IPS-11a (cell line): Measurements from ENCODE around the gene COL5A1.

Experiments used
- H3K4me3 ChIP-seq: one replicate; pipeline ENCODE4 v1.5.1; 2013; ENCODE audit warnings: low read depth, low read length, control low read depth

The COL5A1 gene

GRCh38 chr9:134886413-134886913 lies 244.9 kb downstream of the COL5A1 start:
- no peak overlapping the region for H3K4me3 ChIP-seq

DNA sequence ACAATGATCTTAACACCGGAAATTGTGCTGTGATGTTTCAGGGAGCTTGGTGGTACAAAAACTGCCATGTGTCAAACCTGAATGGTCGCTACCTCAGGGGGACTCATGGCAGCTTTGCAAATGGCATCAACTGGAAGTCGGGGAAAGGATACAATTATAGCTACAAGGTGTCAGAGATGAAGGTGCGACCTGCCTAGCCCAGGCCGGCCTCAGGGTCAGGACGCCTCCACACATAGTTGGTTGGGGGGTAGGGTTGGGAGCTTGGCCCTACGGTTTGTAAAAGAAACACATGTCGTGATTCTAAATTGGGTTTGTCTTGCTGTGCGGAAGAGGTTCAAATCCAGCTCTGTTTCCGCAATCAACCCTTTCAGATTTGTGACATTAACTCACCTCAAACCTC lies 245.6 kb downstream of the COL5A1 start:
- no peak overlapping the region for H3K4me3 ChIP-seq

- H3K4me3 ChIP-seq: no peak overlapping the region
Observed at GRCh38 chr9:134887686-134888602, 246.3 kb downstream of the COL5A1 start.

DNA sequence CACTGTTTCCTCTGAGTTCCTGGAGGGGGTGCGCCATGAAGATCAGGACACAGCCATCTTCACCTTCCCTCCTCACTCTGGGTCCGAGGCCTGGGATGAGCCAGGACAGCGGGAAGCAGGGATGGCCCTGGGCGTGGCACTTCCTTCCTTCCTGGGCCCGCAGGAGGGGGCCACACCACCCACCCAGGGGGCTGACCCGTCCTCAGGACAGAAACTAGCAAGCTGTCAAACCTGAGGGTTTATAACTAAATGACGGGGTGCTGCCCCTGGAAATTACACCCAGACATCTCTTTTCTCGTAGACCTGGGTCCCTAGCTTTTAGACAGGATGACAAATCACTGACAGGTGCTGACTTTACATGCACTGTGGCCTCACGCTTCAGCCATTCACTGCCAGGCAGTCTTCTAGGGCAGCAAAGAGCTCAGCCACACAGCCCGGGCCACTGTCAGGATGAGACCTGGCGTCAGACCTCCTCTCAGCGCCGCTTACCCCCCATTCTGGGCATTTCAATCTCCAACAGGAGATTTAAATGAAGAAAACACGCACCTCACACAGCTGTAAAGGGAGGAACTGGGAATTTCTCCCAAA lies 247.1 kb downstream of the COL5A1 start:
- H3K4me3 ChIP-seq: no peak overlapping the region

DNA sequence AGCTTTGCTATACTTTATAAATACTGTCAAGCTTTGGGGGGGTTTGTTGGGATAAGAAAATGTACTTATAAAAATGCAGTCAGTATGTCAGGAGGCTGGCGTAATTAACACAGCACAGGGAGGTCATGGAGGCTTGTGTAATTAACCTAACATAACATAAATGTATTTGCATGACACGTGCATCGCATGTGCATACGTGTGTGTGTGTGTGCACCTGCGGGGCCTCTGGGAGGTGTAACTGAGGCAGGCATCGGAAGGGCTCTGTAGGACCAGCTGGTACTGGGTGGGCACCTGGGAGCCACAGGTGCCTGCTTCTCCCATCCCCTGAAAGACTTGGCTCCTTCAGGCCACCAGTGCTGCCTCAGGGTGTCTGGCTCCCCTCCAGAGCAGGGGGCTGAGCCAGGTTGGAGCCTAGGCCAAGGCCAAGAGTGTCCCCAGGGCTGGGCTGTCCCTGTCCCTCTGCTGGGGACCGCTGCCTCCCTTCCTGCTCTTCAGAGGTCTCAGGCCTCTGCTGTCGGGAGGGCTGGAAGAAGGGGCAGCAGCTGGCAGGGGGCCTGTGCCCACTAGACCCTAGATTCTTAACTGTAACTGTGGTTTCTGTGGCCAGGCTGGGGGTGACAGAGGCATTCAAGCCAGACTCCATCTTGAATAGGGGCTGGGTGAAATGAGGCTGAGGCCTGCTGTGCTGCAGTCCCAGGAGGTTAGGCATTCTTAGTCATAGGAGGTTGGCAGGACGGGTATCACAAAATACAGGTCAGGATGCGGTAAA lies 248.0 kb downstream of the COL5A1 start:
- no peak overlapping the region for H3K4me3 ChIP-seq

- no peak overlapping the region for H3K4me3 ChIP-seq
Observed at GRCh38 chr9:134890155-134890495, 248.5 kb downstream of the COL5A1 start.

DNA sequence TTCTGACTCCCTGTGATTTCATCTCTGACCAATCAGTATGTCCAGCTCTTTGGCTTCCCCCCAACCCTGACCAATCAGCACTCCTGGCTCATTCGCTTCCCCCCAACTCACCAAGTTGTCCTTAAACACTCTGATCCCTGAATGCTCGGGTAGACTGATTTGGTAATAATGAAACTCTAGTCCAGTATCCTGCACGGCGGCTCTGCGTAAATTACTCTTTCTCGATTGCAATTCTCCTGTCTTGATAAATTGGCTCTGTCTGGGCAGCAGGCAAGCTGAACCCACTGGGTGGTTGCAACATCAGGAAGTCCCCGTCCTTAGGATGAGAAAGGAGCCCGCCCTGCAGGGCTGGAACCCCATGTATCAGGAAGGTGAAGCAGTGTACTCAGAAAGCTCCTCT lies 249.4 kb downstream of the COL5A1 start:
- H3K4me3 ChIP-seq: no peak overlapping the region

DNA sequence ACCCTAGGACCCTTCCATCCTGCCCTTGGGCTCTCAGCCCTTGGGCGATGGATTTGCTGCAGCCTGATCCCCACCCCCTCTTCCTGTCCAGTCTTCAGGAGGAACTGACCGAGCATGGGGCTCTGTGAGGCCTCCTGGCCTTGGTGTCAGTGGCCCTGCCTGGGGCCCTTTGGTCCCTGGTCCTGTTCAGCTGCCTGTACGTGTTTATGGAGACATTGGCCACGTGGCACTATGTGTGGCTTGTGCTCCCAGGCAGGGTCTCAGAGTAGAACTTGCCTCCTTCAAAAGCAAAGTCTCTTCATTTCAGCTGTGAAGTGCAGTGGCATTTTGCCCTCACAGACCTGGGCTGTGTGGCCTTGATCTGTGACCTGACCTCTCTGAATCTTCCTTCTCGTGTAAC lies 250.1 kb downstream of the COL5A1 start:
- H3K4me3 ChIP-seq: no peak overlapping the region

- no peak overlapping the region for H3K4me3 ChIP-seq
Observed at GRCh38 chr9:134892221-134892620, 250.6 kb downstream of the COL5A1 start.

DNA sequence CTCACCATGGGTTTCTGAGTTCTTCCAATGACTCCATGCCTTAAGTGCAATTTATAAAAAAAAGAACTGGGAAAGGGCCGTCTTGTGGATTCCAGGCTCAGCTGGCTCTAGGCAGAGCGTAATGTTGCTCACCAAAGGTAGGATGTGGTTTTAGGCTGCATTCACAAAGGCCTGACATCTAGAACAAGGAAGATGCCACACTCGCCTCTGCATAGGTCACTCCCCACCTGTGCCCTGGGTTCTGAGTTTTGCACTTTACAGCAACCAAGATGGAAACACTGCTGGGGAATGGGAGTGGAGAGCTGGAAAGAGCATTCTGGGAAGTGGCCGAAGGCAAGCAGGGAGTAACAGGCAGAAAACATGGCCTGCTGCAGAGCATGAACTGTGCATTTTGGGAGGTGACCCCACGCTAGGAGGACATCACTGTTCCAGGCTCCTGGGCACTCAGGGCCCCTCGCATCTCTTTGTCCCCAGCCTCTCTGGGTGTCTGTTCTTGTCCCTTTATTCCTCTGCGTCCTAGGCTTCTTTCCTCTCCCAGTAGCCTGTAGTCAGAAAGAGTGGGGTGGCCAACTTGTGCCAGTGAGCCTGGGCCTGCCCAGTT lies 251.3 kb downstream of the COL5A1 start:
- H3K4me3 ChIP-seq: no peak overlapping the region
